NB4 (cell line): ENCODE measurements around the gene DPP7.

Source experiments
- DNase-seq: peaks from one replicate; pipeline ENCODE4 v3.0.0; 2010; ENCODE audit warnings: low read depth
- H3K4me3 ChIP-seq: one replicate; pipeline ENCODE4 v1.5.1; 2011; ENCODE audit warnings: mild to moderate bottlenecking, low read depth, low read length, moderate library complexity
- CTCF ChIP-seq: IDR thresholded peaks from one replicate; pipeline ENCODE4 v1.5.1; 2012; ENCODE audit warnings: low read depth, low read length
- MAX ChIP-seq: IDR thresholded peaks from 2 replicates; pipeline ENCODE4 v1.6.1; 2011; ENCODE audit warnings: low read depth, low read length
- MYC ChIP-seq: IDR thresholded peaks from 2 replicates; pipeline ENCODE4 v1.6.1; 2011; ENCODE audit warnings: low read depth, low read length
- POLR2A ChIP-seq: IDR thresholded peaks from 2 replicates; pipeline ENCODE4 v1.6.1; 2011; ENCODE audit warnings: mild to moderate bottlenecking; ENCODE audit not compliant: insufficient read length; ENCODE audit errors: extremely low read depth

Gene DPP7

GRCh38 chr9:137107982-137108381, 6.6 kb downstream of the DPP7 start:
- DNase-seq, result no peak
- TF ChIP-seq MAX (no peak), CTCF (no peak)
- H3K4me3 ChIP-seq, result no peak overlapping the region

GRCh38 chr9:137107312-137107921, 7.1 kb downstream of the DPP7 start:
- H3K4me3 ChIP-seq, result no peak overlapping the region
- TF ChIP-seq POLR2A (no peak), MAX (no peak), CTCF (no peak), MYC (no peak)
- no peak for DNase-seq

- no peak for TF ChIP-seq MYC
- TF ChIP-seq CTCF, result no peak
- no peak overlapping the region for H3K4me3 ChIP-seq
- DNase-seq, result no peak
Measured at GRCh38 chr9:137106662-137107250, 7.8 kb downstream of the DPP7 start.

GRCh38 chr9:137105814-137106661, 8.5 kb downstream of the DPP7 start:
- no peak for DNase-seq

GRCh38 chr9:137103206-137103999, 11.1 kb downstream of the DPP7 start:
- no peak overlapping the region for H3K4me3 ChIP-seq
- no peak for DNase-seq
- no peak for TF ChIP-seq MAX
- TF ChIP-seq MYC, result no peak
- TF ChIP-seq CTCF, result no peak
- no peak for TF ChIP-seq POLR2A

More at GRCh38 chr9:137105814-137106661, 8.5 kb downstream of the DPP7 start:
- TF ChIP-seq MAX (no peak), POLR2A (no peak), MYC (no peak), CTCF (no peak)
- no peak overlapping the region for H3K4me3 ChIP-seq
